Measurements from ENCODE around the gene ARL14.

DNA sequence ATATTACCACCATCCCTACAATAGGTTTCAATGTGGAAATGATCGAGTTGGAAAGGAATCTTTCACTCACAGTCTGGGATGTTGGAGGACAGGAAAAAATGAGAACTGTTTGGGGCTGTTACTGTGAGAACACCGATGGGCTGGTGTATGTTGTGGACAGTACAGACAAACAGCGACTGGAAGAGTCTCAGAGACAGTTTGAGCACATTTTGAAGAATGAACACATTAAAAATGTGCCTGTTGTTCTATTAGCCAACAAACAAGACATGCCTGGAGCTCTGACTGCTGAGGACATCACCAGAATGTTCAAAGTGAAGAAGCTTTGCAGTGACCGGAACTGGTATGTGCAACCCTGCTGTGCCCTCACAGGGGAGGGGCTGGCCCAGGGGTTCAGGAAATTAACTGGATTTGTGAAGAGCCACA, 510 bp downstream of the ARL14 start:
- no peak for TF ChIP-seq POLR2A (IDR thresholded peaks at IDR 0.05)
- TF ChIP-seq, protein P1, sequence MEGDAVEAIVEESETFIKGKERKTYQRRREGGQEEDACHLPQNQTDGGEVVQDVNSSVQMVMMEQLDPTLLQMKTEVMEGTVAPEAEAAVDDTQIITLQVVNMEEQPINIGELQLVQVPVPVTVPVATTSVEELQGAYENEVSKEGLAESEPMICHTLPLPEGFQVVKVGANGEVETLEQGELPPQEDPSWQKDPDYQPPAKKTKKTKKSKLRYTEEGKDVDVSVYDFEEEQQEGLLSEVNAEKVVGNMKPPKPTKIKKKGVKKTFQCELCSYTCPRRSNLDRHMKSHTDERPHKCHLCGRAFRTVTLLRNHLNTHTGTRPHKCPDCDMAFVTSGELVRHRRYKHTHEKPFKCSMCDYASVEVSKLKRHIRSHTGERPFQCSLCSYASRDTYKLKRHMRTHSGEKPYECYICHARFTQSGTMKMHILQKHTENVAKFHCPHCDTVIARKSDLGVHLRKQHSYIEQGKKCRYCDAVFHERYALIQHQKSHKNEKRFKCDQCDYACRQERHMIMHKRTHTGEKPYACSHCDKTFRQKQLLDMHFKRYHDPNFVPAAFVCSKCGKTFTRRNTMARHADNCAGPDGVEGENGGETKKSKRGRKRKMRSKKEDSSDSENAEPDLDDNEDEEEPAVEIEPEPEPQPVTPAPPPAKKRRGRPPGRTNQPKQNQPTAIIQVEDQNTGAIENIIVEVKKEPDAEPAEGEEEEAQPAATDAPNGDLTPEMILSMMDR (IDR thresholded peaks at IDR 0.05): no peak
